GM12801 (cell line): ENCODE data around the gene ATP2B1.

Experiments used
- CTCF ChIP-seq: IDR thresholded peaks from one replicate; pipeline ENCODE4 v1.5.1; 2011; ENCODE audit warnings: control low read depth; ENCODE audit not compliant: insufficient read length; ENCODE audit errors: extremely low read depth

The ATP2B1 gene

GRCh38 chr12:89576572-89577220 lies 131.9 kb downstream of the ATP2B1 start:
- TF ChIP-seq CTCF = no peak

DNA sequence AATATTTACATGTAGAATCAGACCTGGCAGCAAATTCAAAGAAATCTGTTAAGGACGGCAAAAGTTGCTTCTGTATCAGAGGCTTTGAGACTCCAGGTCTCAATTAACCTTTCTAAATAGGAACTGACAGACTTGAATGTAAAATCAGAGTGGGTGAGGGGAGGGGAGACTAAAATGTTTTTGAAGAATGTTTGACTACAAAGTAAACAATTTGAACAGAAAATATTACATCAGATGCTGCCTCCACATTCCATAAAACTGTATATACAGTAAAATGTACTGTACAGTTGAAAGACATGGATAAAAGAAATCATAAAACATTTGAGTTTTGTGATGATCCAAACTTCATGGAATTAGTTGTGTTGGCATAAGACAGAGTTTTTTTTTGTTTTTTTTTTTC lies 133.3 kb downstream of the ATP2B1 start:
- TF ChIP-seq CTCF = no peak

DNA sequence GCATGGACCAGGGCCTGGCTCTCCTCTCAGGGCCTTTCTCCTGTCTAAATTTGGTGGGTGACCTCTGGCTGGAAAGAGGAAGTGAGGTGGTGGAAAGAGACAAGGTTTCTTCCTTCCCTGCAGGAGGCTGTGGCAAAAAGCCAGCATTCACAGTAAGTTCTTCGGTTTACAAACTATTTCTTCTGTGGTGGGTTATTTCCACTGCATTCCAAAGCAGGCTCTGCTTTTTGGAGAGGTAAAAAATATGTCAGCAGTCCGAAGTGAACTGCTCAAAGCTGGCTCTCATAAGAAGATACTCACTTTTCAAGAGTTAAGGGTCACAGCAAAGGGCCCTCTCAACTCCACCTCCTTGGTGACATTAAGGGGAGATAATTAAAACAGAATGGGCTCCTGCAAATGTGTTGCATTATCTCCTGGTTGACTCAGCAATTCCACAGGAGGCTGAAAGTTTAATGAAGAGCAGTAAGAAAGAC lies 133.9 kb downstream of the ATP2B1 start:
- no peak for TF ChIP-seq CTCF

DNA sequence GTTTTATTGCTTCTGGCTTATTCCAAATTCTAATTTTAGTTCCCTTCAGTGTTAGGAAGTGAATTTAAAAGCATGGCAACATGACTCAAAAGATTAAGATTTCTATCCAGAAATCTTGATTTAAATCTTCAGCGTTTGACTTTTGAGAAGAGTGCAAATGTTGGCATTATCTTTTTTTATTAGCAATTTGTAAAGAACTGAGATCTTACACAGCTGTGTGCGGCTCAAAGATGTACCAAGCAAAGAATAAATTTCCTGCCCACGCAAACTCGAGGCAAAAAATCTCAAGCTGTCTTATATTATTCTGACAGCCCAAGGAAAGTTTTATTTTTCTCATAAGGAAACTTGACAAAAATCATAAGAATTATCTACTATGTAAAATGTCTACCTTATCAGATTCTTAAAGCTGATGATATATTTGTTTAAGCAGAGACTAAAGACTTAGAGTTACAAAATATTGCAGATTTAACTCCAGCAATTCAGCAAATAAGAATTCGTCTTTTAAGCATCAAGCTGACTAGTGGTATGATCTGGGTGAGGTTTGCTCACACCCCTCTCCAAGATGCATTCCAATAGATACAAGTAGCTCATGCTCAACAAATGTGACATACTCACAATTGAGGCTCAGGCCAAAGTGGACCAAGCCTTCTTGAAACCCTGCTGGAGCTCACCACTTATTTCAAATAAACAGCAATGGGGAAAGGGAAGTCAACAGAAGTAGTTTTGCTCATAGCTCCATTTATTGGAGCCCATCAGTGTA lies 135.4 kb downstream of the ATP2B1 start:
- no peak for TF ChIP-seq CTCF

DNA sequence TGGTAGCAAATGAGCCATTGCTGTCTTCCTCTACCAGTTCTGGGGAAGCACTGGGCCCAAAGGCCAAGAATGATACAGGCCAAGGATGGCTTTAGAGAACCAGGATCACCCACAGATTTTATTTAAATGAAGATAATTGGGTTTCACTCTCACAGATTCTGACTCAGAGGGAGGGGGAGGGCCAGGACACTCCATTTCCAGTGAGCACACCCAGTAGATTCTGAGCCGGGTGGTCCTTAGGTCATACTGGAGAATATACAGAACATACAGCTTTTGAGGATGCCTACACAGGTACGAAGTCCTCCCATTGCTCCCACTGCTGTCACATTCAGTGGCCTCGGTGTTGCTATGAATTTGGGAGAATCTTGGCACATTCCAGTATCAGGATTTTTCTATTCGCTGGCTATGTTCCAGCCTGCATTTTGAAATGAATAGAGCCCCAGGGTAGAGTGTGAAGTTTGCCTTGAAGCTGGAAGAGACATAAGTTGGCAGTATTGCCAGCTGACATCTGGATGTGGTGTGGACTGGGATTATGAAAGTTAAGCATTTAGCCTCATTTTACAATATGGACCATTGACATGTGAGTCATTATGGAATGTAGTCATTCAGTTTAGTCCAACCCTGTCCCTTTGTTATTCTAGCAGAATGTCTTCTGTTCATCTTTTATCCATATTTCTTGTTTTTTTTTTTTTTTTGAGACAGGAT lies 137.0 kb downstream of the ATP2B1 start:
- TF ChIP-seq CTCF = no peak

DNA sequence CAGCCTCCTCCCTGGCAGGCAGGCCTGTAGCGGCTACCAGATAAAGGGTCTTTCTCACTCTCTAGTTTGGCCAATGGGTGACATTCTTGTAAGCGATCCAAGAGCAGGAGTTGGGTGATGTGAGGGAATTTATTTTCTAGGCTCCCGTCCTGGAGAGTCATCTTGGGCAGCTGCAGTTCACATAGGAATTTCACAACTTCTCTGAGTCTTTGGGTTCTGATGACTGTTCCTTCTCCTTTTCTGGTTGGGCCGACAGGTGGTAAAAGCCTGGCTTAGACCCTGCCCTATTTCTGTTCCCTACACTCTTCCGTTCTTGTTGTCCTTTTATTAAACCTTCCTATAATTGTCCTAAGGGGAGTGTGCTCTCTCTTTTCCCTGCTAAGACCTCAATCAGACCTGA lies 140.2 kb downstream of the ATP2B1 start:
- no peak for TF ChIP-seq CTCF

- TF ChIP-seq CTCF = no peak
Observed at GRCh38 chr12:89567691-89568239, 140.9 kb downstream of the ATP2B1 start.
